OCI-M2 (cell line): ENCODE measurements around the gene CYP19A1.

Experiments used
- DNase-seq: peaks from one replicate; lab custom pipeline; 2025; ENCODE audit not compliant: unreplicated experiment; lab: John Stamatoyannopoulos, UW

Gene CYP19A1

DNA sequence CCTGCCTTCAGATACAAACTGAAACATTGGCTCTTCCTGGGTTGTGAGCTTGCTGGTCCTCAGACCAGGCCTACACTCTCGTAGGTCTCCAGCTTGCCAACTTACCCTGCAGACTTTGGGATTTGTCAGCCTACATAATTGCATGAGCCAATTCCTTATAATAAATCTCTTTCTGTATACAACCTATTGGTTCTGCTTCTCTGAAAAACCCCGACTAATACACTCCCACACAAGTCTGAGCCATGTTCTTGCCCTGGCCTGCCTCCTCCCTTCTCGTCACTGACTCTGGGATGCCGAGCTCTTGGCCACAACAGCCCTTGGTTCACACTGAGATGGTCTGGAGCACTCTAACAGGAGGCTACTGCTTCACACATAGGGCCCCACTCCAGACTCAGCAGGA, 9.5 kb downstream of the CYP19A1 start:
- no peak for DNase-seq

DNA sequence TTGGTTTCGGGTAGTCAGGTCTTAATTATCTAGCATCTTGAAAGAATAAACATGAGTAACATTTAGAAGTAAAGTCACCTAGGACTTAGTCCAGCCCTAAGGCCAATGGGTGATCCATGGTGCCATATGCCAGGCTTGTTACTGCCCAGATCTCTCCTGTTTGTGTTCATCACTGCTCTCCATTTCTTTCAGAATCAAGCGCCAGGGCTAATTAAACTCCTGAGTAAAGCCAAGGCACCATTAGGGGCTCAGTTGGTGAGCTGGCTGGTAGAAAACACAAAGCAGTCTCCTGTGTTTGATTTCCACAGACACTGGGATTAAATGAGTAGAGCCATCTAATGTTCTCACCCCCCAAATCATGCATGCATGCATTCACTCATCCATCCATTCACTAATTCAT, 11.3 kb downstream of the CYP19A1 start:
- no peak for DNase-seq

DNA sequence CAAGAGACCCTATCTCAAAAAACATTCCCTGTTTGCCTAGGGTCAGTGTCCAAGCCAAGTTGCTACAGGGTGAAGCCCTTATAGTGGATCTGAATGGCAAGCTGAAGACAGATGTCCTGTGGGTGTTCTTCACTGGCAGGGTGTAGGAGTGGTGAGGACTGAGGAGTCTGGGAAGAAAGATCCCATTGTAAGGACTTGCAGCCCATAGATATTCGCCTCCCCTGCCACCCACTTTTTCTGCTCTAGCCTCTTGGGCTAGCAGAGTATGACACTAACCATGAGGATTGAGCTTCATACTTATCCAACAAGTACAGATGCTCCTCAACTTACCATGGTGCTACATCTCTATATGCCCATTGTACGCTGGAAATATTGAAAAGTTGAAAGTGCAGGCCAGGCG, 13.2 kb downstream of the CYP19A1 start:
- DNase-seq, result no peak

DNA sequence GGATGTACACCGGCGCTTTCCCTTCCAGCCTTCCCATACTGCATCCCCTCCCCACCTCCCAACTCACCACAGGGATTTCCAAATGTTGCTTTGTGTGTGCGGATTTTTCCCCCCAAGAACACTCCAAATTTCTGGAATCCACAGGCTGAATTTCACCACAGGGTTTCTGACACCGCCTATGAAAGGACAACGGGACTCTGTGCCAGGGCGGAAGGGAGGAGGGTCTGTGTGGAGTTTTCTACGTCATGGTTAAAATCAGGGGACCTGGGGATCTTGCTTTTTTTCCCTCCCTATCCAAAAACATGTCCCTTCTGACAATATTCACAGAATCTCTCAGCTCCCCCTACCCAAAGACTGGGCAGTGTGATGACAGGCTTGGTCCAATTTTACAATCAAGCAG, 14.6 kb downstream of the CYP19A1 start:
- DNase-seq, result no peak

DNA sequence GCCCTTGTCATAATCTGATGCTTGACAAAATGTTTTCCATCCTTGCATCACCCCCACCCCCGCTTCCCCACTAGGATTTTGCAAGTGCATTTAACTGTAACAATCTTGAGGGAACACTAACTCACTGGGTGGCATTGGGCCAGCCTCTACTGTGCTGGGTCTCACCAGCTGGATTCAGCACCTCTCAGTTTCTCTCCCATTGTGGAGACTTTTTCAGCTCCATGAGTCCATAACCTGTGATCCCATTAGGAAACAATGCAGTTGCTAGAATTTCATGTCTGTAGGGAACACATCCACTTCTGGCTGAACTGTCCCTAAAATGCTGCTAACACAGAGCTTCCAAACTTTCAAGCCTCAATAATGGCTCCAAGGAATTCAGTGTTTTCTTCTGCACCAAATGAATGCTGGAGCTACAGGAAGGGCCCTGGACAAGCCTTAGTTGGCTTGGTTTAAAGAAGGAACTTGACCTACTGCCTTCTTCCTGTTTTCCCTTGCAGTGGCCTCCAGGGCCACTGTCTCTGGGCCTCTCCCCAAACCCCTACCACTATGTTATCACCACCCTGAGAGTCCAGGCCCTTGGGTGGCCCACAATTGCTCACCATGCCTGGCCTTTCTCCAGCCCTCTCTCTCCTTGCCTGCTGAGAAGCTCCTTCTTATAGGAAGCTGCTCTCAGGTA, 15.6 kb downstream of the CYP19A1 start:
- DNase-seq, result no peak

DNA sequence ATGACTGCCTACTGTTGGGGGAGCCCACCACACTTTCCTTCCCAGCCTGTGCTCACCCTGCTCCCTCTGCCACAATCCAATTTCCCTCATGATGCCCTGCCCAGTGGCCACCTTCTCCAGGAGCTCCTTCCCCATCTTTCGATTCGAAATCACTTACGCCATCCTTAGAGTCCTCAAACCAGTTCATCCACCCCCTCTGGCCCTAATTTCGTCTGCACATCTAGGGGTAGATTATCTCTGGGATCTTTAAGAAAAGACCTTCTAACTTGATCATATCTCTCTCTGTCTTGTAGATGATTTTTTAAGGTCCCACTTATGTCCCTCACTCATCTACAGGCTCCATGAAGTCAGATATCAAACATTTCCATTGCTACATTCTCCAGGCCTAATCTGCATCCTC, 17.1 kb downstream of the CYP19A1 start:
- no peak for DNase-seq

DNA sequence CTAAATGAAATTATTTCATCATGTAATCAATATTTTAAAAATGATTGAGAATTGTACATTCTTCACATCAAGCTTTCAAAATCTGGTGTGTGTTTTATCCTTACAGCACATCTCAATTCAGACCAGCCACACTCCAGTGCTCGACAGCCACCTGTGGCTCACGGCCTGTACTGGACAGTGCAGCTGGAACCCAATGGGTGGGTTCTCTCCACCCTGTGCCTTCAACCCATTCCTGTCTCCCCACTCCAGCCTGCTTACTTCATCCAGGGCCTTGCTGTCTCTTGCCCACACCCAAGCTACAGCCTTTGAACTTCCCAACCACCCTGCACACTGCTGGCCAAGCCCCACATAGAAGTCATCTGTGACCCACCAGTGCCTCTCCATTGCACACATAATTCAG, 17.6 kb downstream of the CYP19A1 start:
- no peak for DNase-seq

DNA sequence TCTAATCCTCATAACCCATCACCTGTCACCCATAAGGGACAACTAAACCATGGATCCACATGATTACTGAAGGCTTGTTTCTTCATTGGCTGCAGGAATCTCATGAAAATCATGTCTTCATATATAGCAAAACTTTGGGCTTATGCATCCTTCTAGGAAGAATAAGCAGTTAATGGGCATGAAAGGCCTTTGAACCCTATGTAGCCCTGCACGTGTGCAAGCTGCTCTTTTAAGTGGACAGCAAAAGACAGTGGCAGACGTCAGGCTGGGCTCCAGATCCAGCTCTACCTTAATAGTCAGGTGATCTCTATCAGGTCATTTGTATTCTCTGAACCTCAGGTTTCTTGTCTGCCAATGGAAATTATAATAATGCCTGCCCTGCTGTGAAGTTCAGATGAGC, 18.9 kb downstream of the CYP19A1 start:
- DNase-seq, result no peak

DNA sequence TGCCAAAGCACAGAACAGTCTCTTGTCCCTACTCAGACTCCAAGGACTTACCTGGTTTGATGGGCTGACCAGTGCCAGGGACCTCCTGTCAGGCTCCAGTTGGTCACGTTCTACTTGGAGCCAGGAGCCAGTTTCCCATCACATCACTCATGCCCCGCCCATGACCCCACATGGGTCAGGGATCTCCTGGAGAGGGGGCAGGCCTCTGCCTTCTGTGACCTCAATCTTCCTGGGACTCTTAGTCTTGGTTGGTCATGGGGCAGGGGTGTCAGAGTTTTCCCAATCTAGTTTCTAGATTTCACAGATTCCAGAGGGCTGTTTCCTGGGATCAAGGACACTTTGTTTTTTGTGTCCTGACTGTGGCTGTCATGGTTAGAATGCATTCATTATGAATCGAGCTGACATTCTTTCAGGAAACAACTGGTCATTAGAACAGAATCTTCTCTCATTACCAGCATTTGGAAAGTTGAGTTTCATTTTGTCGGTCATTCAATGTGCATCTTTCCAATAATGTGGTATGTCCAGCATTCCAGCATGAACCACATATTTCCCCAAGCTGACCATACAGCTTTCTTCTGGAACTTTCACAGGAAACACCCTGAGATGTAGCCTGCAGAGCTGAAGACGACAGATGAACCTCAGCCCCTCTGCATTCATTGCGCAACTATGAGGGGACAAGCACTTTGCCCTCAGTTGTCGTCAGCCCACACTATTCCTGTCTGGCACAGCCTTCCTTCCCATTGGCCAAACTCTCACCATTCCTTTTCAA, 19.8 kb downstream of the CYP19A1 start:
- no peak for DNase-seq

DNA sequence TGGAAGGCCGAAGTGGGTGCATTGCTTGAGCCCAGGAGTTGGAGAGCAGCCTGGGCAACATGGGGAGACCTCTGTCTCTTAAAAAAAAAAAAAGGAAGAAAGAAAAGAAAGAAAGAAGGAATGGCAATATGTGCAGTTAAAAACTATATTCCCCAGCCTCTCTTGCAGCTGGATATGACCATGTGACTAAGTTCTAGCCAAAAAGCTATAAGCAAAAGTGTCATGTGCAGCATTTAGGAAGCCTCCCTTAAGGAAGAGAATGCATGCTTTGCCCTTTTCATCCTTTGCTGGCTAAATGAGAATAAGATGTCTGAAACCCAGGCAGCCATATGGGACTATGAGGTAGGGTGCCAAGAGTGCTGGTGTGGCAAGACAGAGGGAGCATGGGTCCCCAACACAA, 21.8 kb downstream of the CYP19A1 start:
- no peak for DNase-seq

DNA sequence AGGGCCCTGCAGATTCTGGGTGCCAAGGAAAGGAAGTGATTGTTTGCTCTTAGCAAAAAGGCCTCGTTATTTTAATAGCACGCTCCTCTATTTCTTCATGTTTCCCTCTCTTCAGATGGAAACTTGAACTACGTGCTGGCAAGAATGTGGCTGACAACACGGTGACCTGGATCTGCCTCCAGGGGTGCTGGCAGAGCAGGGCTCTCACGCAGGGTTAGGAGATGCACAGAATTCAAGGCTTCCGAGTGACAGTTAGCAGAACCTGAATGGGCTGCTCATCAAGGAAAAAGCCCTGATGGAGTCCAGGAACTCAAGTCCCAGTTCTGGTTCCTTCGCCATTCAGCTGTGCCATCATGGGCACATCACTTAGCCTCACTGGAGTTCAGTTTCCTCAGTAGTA, 22.7 kb downstream of the CYP19A1 start:
- no peak for DNase-seq

DNA sequence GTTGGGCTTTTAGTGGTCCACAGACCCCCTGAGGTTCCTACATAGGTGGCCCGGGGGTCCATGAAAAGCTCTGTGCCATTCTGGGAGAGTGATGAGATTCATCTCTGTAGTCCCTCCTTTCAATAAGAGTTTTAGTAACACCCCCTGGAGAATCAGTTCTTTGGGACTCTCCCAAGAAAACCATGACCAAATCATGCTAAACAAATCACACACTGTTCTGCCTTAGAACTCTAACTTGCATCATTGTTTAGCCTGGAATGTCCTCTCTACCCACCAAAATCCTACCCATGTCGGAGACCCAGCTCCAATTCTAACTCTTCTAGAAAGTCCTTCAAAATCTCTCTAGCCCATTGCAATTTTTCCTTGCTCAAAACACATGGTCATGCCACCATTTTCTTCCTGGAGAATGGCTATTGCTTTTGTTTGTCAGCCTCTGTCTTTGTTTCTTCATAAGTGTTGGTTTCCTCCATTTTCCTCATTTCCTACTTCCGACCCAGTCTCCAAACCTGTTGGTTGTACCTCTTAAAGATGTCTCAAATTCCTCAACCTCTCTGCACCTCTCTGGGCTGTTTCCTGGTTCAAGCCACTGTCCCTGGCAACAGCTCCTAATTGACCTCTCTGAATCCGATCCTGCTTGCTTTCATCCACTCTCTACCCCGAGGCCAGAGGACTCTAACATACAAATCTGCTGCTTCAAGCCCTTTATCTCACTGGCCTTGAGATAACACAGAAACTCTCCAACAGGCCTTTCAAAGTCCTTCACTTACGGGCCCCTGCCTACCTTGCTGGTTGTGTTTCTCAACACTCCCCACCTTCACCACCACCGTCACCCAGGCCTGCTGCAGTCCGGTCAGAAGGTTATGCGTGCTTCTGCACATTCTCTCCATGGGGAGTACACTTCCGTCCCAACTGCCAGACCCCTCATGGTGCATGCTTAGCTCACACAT, 23.7 kb downstream of the CYP19A1 start:
- no peak for DNase-seq

DNA sequence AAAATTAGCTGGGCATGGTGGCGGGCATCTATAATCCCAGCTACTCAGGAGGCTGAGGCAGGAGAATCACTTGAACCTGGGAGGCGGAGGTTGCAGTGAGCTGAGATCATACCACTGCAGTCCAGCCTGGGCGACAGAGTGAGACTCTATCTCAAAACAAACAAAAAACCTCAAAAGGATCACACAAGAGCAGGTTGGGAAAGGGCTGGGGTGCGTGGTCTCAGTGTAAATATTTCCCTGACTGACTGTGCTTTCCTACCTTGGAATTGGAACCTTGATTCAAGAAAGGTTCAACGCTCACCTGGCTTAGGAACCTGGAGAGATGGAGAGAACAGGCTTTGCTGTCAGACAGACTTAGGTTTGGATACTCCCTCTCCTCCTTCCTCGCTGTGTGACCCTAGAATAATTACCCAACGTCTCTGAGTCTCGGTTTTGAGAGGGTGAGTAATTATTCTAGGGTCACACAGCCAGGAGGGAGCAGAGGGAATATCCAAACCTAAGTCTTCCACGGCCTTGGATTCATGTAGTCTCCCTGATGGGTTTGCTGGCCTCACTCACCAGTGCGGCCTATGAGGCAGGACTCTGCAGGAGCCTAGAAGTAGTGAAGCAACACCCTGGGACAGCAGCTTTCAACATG, 24.6 kb downstream of the CYP19A1 start:
- no peak for DNase-seq

DNA sequence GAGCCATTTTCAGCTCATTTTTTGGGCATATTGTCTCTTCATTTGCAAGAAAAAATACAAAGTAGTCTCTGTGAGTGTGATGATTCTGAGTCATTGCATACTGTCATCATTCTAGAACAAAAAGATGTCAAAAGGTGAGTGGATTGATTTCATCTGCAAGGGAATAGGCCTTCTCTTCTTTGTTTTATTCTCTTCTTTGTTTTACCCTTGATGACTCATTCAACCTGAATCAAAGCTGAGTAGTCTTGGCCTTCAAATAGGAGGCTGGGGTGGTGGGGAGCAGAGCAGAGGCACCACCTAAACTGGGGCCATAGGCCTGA, 25.4 kb downstream of the CYP19A1 start:
- no peak for DNase-seq

DNA sequence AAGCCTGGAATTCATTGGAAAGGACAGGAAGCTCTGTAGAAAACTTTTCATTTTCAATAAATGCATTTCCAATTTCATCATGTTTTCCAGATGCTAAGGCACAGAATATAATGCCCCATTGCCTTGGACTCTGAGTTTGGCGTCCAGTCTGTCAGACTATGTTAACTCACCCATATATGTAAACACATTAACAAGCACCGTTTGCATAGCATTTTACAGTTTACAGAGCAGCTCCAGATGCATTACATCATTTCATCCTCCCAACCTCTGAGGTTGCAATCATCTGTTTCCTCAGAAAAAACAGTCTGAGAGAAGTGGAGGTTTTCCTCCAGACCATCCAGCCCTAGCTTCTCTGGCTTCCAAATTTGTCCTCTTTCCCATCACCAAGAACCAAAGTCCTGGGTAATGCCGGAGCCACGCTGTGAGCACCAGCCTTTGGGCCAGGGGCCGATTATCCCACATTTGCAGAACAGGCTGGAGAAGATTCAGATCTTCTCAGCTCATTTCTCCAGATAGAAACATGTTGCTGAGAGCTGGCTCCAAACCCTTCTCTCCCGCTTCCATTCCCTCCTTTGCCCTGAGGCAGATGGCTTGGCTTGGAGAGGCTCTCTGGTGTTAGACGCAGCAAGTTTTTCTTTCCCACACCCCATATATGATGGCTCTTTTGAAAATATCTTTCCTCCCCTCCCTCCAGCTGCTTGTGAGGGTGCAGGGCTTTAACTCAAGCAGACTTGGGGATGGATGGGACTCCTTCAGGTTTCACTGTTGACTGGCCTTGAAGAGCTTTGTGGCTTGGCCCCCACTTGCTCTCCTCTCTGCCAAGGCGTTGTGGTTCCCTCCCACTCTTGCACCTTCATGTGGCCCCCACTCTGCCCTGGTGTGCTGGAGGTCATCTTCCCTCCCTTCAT, 26.0 kb downstream of the CYP19A1 start:
- no peak for DNase-seq

DNA sequence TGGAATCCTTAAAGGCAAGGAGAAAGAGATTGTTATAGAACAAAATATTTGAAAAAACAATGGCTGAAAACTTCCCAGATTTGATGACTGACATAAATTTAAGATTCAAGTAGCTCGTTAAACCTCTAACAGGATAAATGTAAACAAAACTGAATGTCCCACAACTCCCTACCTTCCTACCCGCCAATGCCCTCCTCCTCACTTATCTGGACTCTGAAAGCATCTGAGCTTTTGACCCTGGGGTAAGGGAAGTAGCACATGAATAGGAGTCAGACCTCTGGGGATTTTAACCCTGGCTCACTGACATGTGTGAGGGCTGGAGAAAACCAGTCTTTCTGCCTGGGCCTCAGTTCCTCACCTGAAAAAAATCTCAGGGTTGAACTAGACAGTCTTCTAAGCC, 26.9 kb downstream of the CYP19A1 start:
- DNase-seq, result no peak

DNA sequence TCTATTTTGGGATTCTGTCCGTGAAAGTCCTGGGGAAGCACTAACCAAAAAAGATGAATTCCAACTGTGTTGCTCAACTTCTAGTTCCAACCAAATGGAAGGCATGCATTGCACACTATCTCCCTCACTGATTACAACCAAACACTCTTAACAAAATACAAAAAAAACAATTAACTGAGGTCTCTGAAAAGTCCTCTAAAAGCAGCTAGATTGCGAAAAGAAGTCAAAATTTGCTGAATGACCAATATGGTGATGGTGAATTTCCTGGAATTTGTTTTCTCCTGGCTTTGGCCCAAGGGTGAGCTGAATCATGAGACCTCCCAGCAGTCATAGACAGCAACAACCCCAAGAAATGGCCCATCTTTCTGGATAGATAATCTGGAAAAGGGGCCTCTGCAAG, 28.3 kb downstream of the CYP19A1 start:
- DNase-seq, result no peak

DNA sequence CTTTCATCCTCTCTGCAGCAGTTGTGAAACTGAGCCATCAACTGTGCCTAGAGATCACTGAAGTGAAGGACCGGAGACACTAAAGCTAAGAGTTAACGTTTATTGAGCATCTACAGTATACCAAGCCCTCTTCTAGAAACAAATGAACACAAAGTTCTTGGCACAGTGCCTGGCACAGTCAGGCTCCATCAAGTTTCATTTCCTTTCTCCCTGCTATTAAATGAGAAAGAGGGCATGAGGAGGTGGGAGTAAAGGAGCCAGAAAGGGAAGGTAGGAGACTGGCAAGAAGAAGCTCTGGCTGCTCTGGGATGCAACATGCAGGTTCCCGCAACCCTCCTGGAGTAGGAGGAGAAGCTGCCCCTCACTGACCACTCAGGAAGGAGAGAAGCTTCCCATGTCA, 30.6 kb downstream of the CYP19A1 start:
- no peak for DNase-seq

DNA sequence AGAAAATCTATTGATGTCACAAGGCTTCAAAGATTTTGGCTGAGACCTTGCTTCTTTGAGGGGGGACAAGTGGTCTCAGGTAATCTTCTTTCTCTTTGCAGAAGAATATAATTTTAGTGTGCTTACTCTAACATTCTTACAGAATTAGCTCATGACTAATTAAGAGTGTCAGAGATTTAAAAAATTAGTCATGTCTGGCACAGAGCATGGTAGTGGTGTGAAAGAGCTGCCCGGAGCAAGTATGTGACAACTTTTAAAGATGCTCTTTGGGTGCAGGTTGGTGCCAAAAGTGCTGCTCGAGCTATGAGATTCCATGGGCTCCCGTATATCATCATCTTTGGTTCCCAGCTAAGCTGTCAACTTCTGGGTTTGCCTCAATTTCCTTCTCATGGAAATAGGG, 31.1 kb downstream of the CYP19A1 start:
- no peak for DNase-seq

DNA sequence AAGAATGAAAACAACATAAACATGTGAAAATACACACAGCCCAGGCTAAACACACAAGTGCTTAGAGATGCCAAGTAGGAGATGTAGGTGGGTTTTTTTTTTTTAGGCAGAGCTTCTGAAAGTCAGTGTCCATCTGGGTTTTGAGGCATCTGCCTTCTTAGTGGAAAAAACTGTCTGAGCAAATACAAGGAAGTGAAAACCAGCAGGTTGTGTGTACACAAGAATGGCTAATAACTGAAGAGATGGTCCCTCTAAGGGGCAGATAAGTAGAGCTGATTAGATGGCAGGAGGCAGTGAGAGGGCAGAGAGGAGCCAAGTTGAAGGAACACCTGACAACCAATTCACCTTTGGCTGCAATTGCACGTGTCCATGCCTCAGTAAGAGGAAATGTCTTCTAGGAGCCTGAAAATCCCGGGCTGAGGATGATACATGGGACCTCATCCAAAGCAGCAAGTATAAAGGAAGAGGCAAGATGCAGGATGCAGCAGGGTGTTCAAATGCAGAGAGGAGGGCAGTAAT, 34.9 kb downstream of the CYP19A1 start:
- DNase-seq, result no peak
